Cardiac muscle cell (in vitro differentiated cells and primary cell): ENCODE results near the gene PIEZO1. TPM values are rescaled to one million over a fixed set of nuclear protein-coding genes. Genes with fewer than 3 reads are reported as not detected.

Experiments
- DNase-seq, 2 donors: peaks; one replicate each; pipeline versions ENCODE4 v3.0.0 to v3.0.0-alpha.2; 2010 to 2017; ENCODE audit warnings: low read depth in 1 of 2, low spot score in 1 of 2
- H3K27ac ChIP-seq: fragments of 200-600 bp; sonication (generic); 2 replicates; pipeline ENCODE4 v1.5.1; 2016
- H3K27me3 ChIP-seq: fragments of 200-600 bp; sonication (generic); 2 replicates; pipeline ENCODE4 v1.6.0; 2016; ENCODE audit warnings: control low read depth
- H3K36me3 ChIP-seq: fragments of 200-600 bp; sonication (generic); 2 replicates; pipeline ENCODE4 v1.5.1; 2016; ENCODE audit warnings: control low read depth
- H3K4me1 ChIP-seq: fragments of 200-600 bp; sonication (generic); 2 replicates; pipeline ENCODE4 v1.8.1; 2017; ENCODE audit warnings: low read depth, mild to moderate bottlenecking, mixed run types
- H3K4me3 ChIP-seq: fragments of 200-600 bp; sonication (generic); 2 replicates; pipeline ENCODE4 v1.5.1; 2016; ENCODE audit warnings: mild to moderate bottlenecking
- H3K9me3 ChIP-seq: fragments of 200-600 bp; sonication (generic); 2 replicates; pipeline ENCODE4 v1.5.1; 2017; ENCODE audit warnings: low read depth, mild to moderate bottlenecking, control low read depth
- polyA plus RNA-seq: library from polyadenylated mRNA; unstranded; fragments of >200 nt; fragmentation: Nextera tagmentation; extraction: Ambion mirVana; gene quantifications from 2 replicates; pipeline ENCODE4 v1.2.1, GENCODE V29; 2016
- total RNA-seq: library from RNA; depleted of rRNA; stranded (reverse); fragments of >200 nt; gene quantifications from 2 replicates; pipeline ENCODE4 v1.2.3, GENCODE V29; 2016
- TF ChIP-seq, protein P1 (sequence below): IDR thresholded peaks from 2 replicates; pipeline ENCODE4 v1.5.1; 2012; ENCODE audit warnings: low read depth, mild to moderate bottlenecking, low read length

Gene PIEZO1
- total and polyA plus RNA-seq, 2 experiments from 2014 or later, result 32.7 to 121 TPM

- no peak overlapping the region for H3K4me3 ChIP-seq
- H3K27me3 ChIP-seq, result peaks cover 10% of the 10 kb centered on the region
- TF ChIP-seq, protein P1, sequence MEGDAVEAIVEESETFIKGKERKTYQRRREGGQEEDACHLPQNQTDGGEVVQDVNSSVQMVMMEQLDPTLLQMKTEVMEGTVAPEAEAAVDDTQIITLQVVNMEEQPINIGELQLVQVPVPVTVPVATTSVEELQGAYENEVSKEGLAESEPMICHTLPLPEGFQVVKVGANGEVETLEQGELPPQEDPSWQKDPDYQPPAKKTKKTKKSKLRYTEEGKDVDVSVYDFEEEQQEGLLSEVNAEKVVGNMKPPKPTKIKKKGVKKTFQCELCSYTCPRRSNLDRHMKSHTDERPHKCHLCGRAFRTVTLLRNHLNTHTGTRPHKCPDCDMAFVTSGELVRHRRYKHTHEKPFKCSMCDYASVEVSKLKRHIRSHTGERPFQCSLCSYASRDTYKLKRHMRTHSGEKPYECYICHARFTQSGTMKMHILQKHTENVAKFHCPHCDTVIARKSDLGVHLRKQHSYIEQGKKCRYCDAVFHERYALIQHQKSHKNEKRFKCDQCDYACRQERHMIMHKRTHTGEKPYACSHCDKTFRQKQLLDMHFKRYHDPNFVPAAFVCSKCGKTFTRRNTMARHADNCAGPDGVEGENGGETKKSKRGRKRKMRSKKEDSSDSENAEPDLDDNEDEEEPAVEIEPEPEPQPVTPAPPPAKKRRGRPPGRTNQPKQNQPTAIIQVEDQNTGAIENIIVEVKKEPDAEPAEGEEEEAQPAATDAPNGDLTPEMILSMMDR, result no peak
- H3K36me3 ChIP-seq, result no peaks in the 10 kb centered on the region
- DNase-seq, result no peak
- no peak overlapping the region for H3K27ac ChIP-seq
- H3K4me1 ChIP-seq, result peaks cover 13% of the 10 kb centered on the region
- H3K9me3 ChIP-seq, result no peaks in the 10 kb centered on the region
These were observed 97.4 kb downstream of the PIEZO1 start for GRCh38 chr16:88687676-88688012.

- TF ChIP-seq, protein P1, result no peak
- Histone ChIP-seq H3K9me3 (no peaks in the 10 kb centered on the region), H3K27me3 (peaks cover 10% of the 10 kb centered on the region), H3K4me3 (no peak overlapping the region), H3K27ac (peak overlapping the region; percentile 6), H3K4me1 (peaks cover 13% of the 10 kb centered on the region), H3K36me3 (no peaks in the 10 kb centered on the region)
- DNase-seq, result no peak
These were observed 97.8 kb downstream of the PIEZO1 start for GRCh38 chr16:88687254-88687576.

DNA sequence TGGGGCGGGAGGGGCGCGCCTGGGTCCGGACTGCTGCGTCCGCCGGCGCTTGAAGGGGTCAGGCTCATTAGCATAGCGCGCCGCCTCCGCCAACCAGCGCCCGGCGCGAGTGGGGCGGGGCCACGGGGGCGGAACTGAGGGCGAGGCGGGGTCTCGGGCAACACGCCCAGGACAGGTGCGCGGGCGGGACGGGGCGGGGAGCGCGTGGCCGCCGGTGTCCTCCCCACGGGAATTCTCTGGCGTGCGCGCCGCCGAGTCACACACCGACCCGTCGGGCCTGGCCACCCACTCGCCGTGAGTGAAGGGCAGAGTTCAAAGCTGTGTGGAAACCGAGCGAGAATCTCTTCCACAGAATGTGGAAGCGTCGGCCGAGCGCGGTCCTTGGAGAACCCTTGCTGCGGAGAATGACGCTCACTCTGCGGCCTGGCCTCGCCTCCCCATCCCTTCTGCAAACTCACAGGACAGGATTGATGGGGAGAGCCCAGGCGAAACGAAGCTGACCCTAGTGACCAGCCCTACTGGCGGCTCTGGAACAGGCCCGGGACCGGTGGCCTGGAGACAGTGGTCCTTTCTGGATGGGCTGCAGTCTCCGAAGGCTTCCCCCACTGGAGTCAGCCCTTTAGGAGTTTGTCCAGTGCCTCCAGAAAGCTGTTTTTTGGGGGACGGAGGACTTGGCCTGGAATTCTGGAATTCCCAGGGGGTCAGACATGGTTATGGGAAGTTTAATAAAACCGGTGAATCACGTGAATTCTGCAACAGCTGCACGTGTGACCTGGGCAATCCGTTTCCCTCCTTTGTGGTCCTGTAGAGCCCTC is 98.4 kb downstream of the PIEZO1 start, which contains the start of gene SNAI3:
TSS of gene SNAI3 (minus strand) at position 69 of the 815 bp plus-strand sequence. CDS start 101 bp downstream, outside the sequence.
- peaks cover 10% of the 10 kb centered on the region for H3K27me3 ChIP-seq
- peak; percentile 56 to 92 for DNase-seq
- H3K4me3 ChIP-seq, result peak within 1 kb of the TSS; percentile 34
- H3K36me3 ChIP-seq, result no peaks in the 10 kb centered on the region
- peaks cover 13% of the 10 kb centered on the region for H3K4me1 ChIP-seq
- TF ChIP-seq, protein P1, result no peak
- no peaks in the 10 kb centered on the region for H3K9me3 ChIP-seq
- H3K27ac ChIP-seq, result peak within 1 kb of the TSS; percentile 6

DNA sequence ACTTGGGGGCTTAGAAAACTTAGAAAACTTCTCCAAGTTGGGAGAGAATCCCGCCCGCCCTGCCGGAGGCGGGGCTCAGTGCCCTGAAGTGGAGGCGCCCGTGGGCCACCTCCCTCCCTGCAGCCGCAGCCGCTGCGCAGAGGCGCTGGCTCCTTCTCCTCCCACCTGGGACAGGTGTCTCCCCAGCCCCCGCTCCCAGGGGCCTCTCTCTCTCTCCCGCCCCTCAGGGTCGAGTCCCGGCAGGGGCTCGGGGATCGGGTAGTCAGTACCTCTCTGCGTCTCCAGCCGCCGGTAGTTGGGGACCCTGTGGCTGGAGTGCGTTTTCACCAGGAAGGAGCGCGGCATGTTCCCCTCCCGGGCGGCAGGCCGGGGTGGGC is 99.0 kb downstream of the PIEZO1 start:
- Histone ChIP-seq H3K27me3 (peaks cover 10% of the 10 kb centered on the region), H3K4me1 (peaks cover 13% of the 10 kb centered on the region), H3K36me3 (no peaks in the 10 kb centered on the region), H3K27ac (no peak overlapping the region), H3K9me3 (no peaks in the 10 kb centered on the region), H3K4me3 (peak overlapping the region; percentile 34)
- DNase-seq, result no peak
- TF ChIP-seq, protein P1, result no peak

- peaks cover 13% of the 10 kb centered on the region for H3K4me1 ChIP-seq
- H3K27ac ChIP-seq, result no peak overlapping the region
- H3K36me3 ChIP-seq, result no peaks in the 10 kb centered on the region
- peak in 1 of 2 donors; percentile 58 for DNase-seq
- no peaks in the 10 kb centered on the region for H3K9me3 ChIP-seq
- H3K27me3 ChIP-seq, result peaks cover 10% of the 10 kb centered on the region
- H3K4me3 ChIP-seq, result peak overlapping the region; percentile 34
- TF ChIP-seq, protein P1, result peak; percentile 88
These were observed 99.6 kb downstream of the PIEZO1 start for GRCh38 chr16:88685156-88686061.
